Measurements from ENCODE around the gene SLC6A13. TPM values are rescaled to one million over a fixed set of nuclear protein-coding genes. Genes with fewer than 3 reads are reported as not detected.
A peak's percentile ranks its signal among the peaks of the same experiment; 100 is the strongest.

The SLC6A13 gene
- total and polyA plus RNA-seq, 2 of the 8 experiments (the other 6 are each of a cell fraction or from before 2014, with no cell fraction given), result 0.03 TPM; not detected in 1

GRCh38 chr12:219891-220352 lies 42.7 kb downstream of the SLC6A13 start:
- CTCF ChIA-PET (ENCODE audit: partially characterized antibody), result interaction anchor here (0.6 to 6.9 kb wide), 50 partner anchors 9 to 328 kb away, joined by 3 to 101 read pairs (median 6); no protein-coding TSS in a partner anchor
- TF ChIP-seq EZH2 (IDR thresholded peaks at IDR 0.05; ENCODE audit: low read depth, low read length, severe bottlenecking), result no peak
- TF ChIP-seq RAD21 (IDR thresholded peaks at IDR 0.05 in 1 of 2, conservative IDR thresholded peaks at IDR 0.05 in 1 of 2; ENCODE audit: low read depth in 2 of 2, low read length in 2 of 2), result peak; percentile 90 to 94
- no peak for TF ChIP-seq EP300 (IDR thresholded peaks at IDR 0.05; ENCODE audit: borderline replicate concordance in 1 of 2, low read depth in 2 of 2, low read length in 2 of 2)
- TF ChIP-seq POLR2AphosphoS5 (IDR thresholded peaks at IDR 0.05; ENCODE audit: low read depth, low read length), result no peak
- TF ChIP-seq CHD2 (IDR thresholded peaks at IDR 0.05; ENCODE audit: low read length), result no peak
- no peak for TF ChIP-seq GABPA (IDR thresholded peaks at IDR 0.05; ENCODE audit: borderline replicate concordance, insufficient read depth, low read length)
- no peak for TF ChIP-seq SIRT6 (IDR thresholded peaks at IDR 0.05; ENCODE audit: low read length)
- TF ChIP-seq TBP (IDR thresholded peaks at IDR 0.05; ENCODE audit: low read depth, low read length), result no peak
- no peak for TF ChIP-seq NANOG (IDR thresholded peaks at IDR 0.05; ENCODE audit: insufficient read depth, low read depth, low read length, poor library complexity, severe bottlenecking)
- TF ChIP-seq HDAC6 (IDR thresholded peaks at IDR 0.05; ENCODE audit: low read depth, low read length), result no peak
- TF ChIP-seq POU5F1 (IDR thresholded peaks at IDR 0.05; ENCODE audit: low read depth, low read length), result no peak

More at GRCh38 chr12:219891-220352, 42.7 kb downstream of the SLC6A13 start:
- peak overlapping the region in 2 of 4 experiments; percentile 14 to 40; a peak in 2 of 8 replicates for H3K4me3 ChIP-seq (ENCODE audit: extremely low read depth in 1 of 4, insufficient read depth in 2 of 4, low read depth in 3 of 4, low read length in 4 of 4)
- peaks cover 0 to under 1% (median 0%) of the 10 kb centered on the region in 4 experiments; a peak in 1 of 7 replicates for H3K27me3 ChIP-seq (replicated peaks in 1 of 4; ENCODE audit: control insufficient read depth in 3 of 4, extremely low read depth in 1 of 4, insufficient read depth in 3 of 4, low read length in 3 of 4)
- DNase-seq (ENCODE audit: low read depth in 1 of 2, low spot score in 2 of 2) (peak; percentile 72 to 98), FAIRE-seq (peak; percentile 19)
- H4K5ac ChIP-seq (ENCODE audit: insufficient read length, low read depth, low read length), result no peak overlapping the region
- H4K20me1 ChIP-seq (replicated peaks in 1 of 2; ENCODE audit: control insufficient read depth in 1 of 2, insufficient read depth in 2 of 2, low read length in 2 of 2), result no peaks in the 10 kb centered on the region
- no peak overlapping the region for H3K56ac ChIP-seq (replicated peaks; ENCODE audit: insufficient read length, low read depth, low read length)
- no peaks in the 10 kb centered on the region for H3K79me2 ChIP-seq (ENCODE audit: control insufficient read depth in 1 of 2, insufficient read depth in 2 of 2, low read length in 2 of 2)
- no peak overlapping the region for H2BK5ac ChIP-seq (ENCODE audit: low read depth, low read length)
- H2AFZ ChIP-seq (ENCODE audit: low read length), result peak overlapping the region; percentile 63; the same call in 1 of the 2 replicates
- peak overlapping the region; percentile 54; the same call in 1 of the 2 replicates for H4K8ac ChIP-seq (ENCODE audit: extremely low read depth, insufficient read depth, low read length)
- no peak overlapping the region for H3K9ac ChIP-seq (replicated peaks in 1 of 4; ENCODE audit: extremely low read depth in 1 of 4, low read depth in 3 of 4, low read length in 3 of 4)
- no peaks in the 10 kb centered on the region for H3K9me3 ChIP-seq (ENCODE audit: insufficient read depth in 2 of 2, low read depth in 1 of 2, low read length in 1 of 2)
- 0 out of 2 replicates have a peak overlapping the region, but pooled peaks have one; percentile 67 for H3K18ac ChIP-seq (ENCODE audit: extremely low read depth, low read length)
- H2BK120ac ChIP-seq (replicated peaks; ENCODE audit: low read depth, low read length), result no peak overlapping the region
- H3K79me1 ChIP-seq (ENCODE audit: low read depth, low read length), result no peaks in the 10 kb centered on the region
- H3K14ac ChIP-seq (ENCODE audit: insufficient read length), result no peak overlapping the region
- H3K23ac ChIP-seq (ENCODE audit: insufficient read length), result no peak overlapping the region
- no peaks in the 10 kb centered on the region for H3K36me3 ChIP-seq (ENCODE audit: control insufficient read depth in 2 of 4, insufficient read depth in 4 of 4, low read length in 3 of 4)
- no peak overlapping the region for H3K4ac ChIP-seq (replicated peaks; ENCODE audit: insufficient read length, low read depth, low read length)
- no peak overlapping the region for H3K27ac ChIP-seq (ENCODE audit: low read depth, low read length)
- H3K23me2 ChIP-seq (ENCODE audit: low read depth, low read length), result peaks cover 4% of the 10 kb centered on the region; the same call in 1 of the 2 replicates
- peak overlapping the region; percentile 50; the same call in 1 of the 2 replicates for H2BK12ac ChIP-seq (ENCODE audit: low read depth, low read length)
- 13% methylated on average over 13 of the region's 17 CpGs; no CpG with 5 or more reads in 1 of the 2 experiments for WGBS, 2 experiments (ENCODE audit: extremely low coverage in 1 of 2, insufficient coverage in 1 of 2, insufficient read length in 1 of 2, insufficient replicate concordance in 2 of 2, low coverage in 1 of 2, low lambda C conversion rate in 2 of 2, missing lambda C conversion rate in 1 of 2)
- peak overlapping the region; percentile 72; the same call in 1 of the 2 replicates for H2BK15ac ChIP-seq (ENCODE audit: low read length)
- H2BK20ac ChIP-seq (ENCODE audit: low read length), result peak overlapping the region; percentile 61; the same call in 1 of the 2 replicates
- POLR2A ChIA-PET (ENCODE audit: partially characterized antibody), result interaction anchor here (0.6 to 1.5 kb wide), 3 partner anchors 25 to 163 kb away, joined by 3 to 4 read pairs (median 3); no protein-coding TSS in a partner anchor
- peaks cover 0 to 11% (median 9%) of the 10 kb centered on the region in 4 experiments; a peak in 6 of 7 replicates for H3K4me1 ChIP-seq (replicated peaks in 1 of 4; ENCODE audit: control insufficient read depth in 3 of 4, insufficient read depth in 4 of 4, low read length in 3 of 4)
- peak overlapping the region; percentile 51 for H4K91ac ChIP-seq (replicated peaks; ENCODE audit: insufficient read length, low read length)
- no peak overlapping the region for H2AK5ac ChIP-seq (ENCODE audit: low read depth, low read length)
- H3K4me2 ChIP-seq (ENCODE audit: insufficient read depth in 1 of 2, low read depth in 2 of 2, low read length in 2 of 2), result peak overlapping the region; percentile 12 to 62; a peak in 3 of 4 replicates
